Esophagus muscularis mucosa (tissue), 3 donors: ENCODE measurements around the gene OTUD6A.

Source experiments
- CTCF ChIP-seq, 3 experiments: fragments of 200-600 bp in 2 of 3; fragments of 450-650 bp in 1 of 3; sonication (generic) in 2 of 3; IDR thresholded peaks; one replicate each; pipeline ENCODE4 v1.5.1; 2017 to 2019; ENCODE audit warnings: antibody characterized with exemption in 3 of 3, mild to moderate bottlenecking in 2 of 3, moderate library complexity in 1 of 3
- POLR2A ChIP-seq: fragments of 450-650 bp; IDR thresholded peaks from one replicate; pipeline ENCODE4 v1.6.1; 2017; ENCODE audit warnings: antibody characterized with exemption, moderate library complexity, mild to moderate bottlenecking, low read depth

- TF ChIP-seq CTCF (IDR thresholded peaks at IDR 0.05) (no peak), POLR2A (no peak)
Observed at GRCh38 chrX:70052895-70053615, 9.2 kb upstream of the OTUD6A start.
